ENCODE measurements around the gene CUL7. TPM values are rescaled to one million over a fixed set of nuclear protein-coding genes. Genes with fewer than 3 reads are reported as not detected.

Gene CUL7
- total and polyA plus RNA-seq, 10 of the 15 experiments (the other 5 are each of a cell fraction or from before 2014, with no cell fraction given), result 0.66 to 18.4 (median 10.9) TPM

DNA sequence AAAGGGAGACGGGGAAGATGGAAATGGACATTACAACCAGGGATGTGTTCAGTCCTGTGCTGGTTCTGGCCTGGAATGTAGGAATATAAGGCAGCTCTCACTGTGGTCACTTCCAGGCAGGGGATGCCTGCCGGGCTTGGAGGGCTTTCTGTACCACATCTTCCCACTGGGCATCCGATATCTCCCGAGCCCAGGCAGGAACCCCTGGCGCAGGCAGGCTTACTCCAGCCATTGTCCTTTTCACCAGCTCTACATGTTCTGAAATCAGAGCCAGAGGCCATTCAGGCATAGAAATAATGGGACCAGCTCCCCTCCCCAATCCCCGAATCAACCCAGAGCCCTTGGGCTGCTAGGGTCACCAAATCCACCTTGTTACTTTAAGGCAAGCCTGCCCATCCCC is 41.3 kb downstream of the CUL7 start:
- H4K20me1 ChIP-seq (ENCODE audit: control insufficient read depth, insufficient read depth), result no peaks in the 10 kb centered on the region
- H3K4me1 ChIP-seq (ENCODE audit: control insufficient read depth, insufficient read depth, low read length), result peaks cover 7% of the 10 kb centered on the region
- peak overlapping the region; percentile 73 for H3K9ac ChIP-seq (ENCODE audit: control insufficient read depth, insufficient read depth, low read length)
- no peak for DNase-seq (ENCODE audit: low read depth, low spot score)
- no peaks in the 10 kb centered on the region for H3K27me3 ChIP-seq (replicated peaks in 1 of 2; ENCODE audit: control insufficient read depth in 2 of 2, insufficient read depth in 2 of 2, low read length in 1 of 2)
- ChIA-PET SMC1A (ENCODE audit: uncharacterized antibody, unreplicated experiment) (interaction anchor here (0.7 to 2.8 kb wide), 6 partner anchors 9 to 83 kb away, joined by 3 to 13 read pairs (median 6); partner anchors contain the start of genes CNPY3, KLC4, MRPL2 and PPP2R5D), CTCF (interaction anchor here (1.4 to 2.5 kb wide), 4 partner anchors 12 to 135 kb away, joined by 3 to 10 read pairs (median 4); no protein-coding TSS in a partner anchor), RAD21 (ENCODE audit: unreplicated experiment) (no interaction called here), POLR2A (interaction anchor here (1.2 to 3.3 kb wide), 3 partner anchors 10 to 42 kb away, joined by 6 to 22 read pairs (median 8); partner anchors contain the start of genes CUL7 and PPP2R5D)
- TF ChIP-seq TCF7 (IDR thresholded peaks at IDR 0.05; ENCODE audit: borderline replicate concordance), result no peak
- TF ChIP-seq, protein P1, sequence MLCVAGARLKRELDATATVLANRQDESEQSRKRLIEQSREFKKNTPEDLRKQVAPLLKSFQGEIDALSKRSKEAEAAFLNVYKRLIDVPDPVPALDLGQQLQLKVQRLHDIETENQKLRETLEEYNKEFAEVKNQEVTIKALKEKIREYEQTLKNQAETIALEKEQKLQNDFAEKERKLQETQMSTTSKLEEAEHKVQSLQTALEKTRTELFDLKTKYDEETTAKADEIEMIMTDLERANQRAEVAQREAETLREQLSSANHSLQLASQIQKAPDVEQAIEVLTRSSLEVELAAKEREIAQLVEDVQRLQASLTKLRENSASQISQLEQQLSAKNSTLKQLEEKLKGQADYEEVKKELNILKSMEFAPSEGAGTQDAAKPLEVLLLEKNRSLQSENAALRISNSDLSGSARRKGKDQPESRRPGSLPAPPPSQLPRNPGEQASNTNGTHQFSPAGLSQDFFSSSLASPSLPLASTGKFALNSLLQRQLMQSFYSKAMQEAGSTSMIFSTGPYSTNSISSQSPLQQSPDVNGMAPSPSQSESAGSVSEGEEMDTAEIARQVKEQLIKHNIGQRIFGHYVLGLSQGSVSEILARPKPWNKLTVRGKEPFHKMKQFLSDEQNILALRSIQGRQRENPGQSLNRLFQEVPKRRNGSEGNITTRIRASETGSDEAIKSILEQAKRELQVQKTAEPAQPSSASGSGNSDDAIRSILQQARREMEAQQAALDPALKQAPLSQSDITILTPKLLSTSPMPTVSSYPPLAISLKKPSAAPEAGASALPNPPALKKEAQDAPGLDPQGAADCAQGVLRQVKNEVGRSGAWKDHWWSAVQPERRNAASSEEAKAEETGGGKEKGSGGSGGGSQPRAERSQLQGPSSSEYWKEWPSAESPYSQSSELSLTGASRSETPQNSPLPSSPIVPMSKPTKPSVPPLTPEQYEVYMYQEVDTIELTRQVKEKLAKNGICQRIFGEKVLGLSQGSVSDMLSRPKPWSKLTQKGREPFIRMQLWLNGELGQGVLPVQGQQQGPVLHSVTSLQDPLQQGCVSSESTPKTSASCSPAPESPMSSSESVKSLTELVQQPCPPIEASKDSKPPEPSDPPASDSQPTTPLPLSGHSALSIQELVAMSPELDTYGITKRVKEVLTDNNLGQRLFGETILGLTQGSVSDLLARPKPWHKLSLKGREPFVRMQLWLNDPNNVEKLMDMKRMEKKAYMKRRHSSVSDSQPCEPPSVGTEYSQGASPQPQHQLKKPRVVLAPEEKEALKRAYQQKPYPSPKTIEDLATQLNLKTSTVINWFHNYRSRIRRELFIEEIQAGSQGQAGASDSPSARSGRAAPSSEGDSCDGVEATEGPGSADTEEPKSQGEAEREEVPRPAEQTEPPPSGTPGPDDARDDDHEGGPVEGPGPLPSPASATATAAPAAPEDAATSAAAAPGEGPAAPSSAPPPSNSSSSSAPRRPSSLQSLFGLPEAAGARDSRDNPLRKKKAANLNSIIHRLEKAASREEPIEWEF (IDR thresholded peaks at IDR 0.05; ENCODE audit: insufficient replicate concordance, low read depth, low read length), result no peak
- TF ChIP-seq ZNF274 (IDR thresholded peaks at IDR 0.05; ENCODE audit: insufficient read depth, insufficient read length), result no peak
- no peak for TF ChIP-seq TAF1 (IDR thresholded peaks at IDR 0.05; ENCODE audit: borderline replicate concordance, low read depth, low read length)
- TF ChIP-seq ESRRA (IDR thresholded peaks at IDR 0.05; ENCODE audit: low read length), result no peak
- TF ChIP-seq TBL1XR1 (IDR thresholded peaks at IDR 0.05; ENCODE audit: low read depth, low read length), result no peak
- TF ChIP-seq TCF3 (IDR thresholded peaks at IDR 0.05; ENCODE audit: borderline replicate concordance, insufficient read depth, low read depth, low read length), result no peak
- TF ChIP-seq POU2F2 (IDR thresholded peaks at IDR 0.05; ENCODE audit: borderline replicate concordance, low read depth, low read length), result no peak
- no peak for TF ChIP-seq POLR2A (IDR thresholded peaks at IDR 0.05; ENCODE audit: low read depth, low read length)
- TF ChIP-seq PAX5 (IDR thresholded peaks at IDR 0.05; ENCODE audit: borderline replicate concordance, low read depth, low read length), result no peak
- no peak for TF ChIP-seq ASH2L (IDR thresholded peaks at IDR 0.05; ENCODE audit: borderline replicate concordance, low read depth)
- TF ChIP-seq ZNF217 (IDR thresholded peaks at IDR 0.05), result no peak
- no peak for TF ChIP-seq EP300 (IDR thresholded peaks at IDR 0.05; ENCODE audit: borderline replicate concordance in 1 of 2, control insufficient read depth in 1 of 2, low read depth in 2 of 2, low read length in 2 of 2)
- no peak for TF ChIP-seq JUNB (IDR thresholded peaks at IDR 0.05)
- TF ChIP-seq ZBTB4 (CRISPR knock-in tag; IDR thresholded peaks at IDR 0.05), result no peak
- H3K27ac ChIP-seq (ENCODE audit: control insufficient read depth, insufficient read depth), result no peak overlapping the region; the same call in 1 of the 2 replicates
- peak overlapping the region; percentile 85 for H3K4me3 ChIP-seq
- FAIRE-seq, result no peak
- intact Hi-C loops (cut with micrococcal nuclease; ENCODE audit: unreplicated experiment) (no loop called here), in situ Hi-C loops (cut with MboI) (no loop called here)
- no TSS peak for BruUV-seq (replicated peaks)
- H3K9me3 ChIP-seq (replicated peaks; ENCODE audit: control insufficient read depth, insufficient read depth, low read length), result no peaks in the 10 kb centered on the region
- peaks cover 23% of the 10 kb centered on the region for H3K79me2 ChIP-seq (ENCODE audit: control insufficient read depth, insufficient read depth, low read length)
- no peak for ATAC-seq
- WGBS (ENCODE audit: insufficient coverage, insufficient replicate concordance, low lambda C conversion rate, missing lambda C conversion rate), result 65% methylated on average over 6 of the region's 6 CpGs
- H3K4me2 ChIP-seq (ENCODE audit: control insufficient read depth, insufficient read depth), result peak overlapping the region; percentile 98
- H2AFZ ChIP-seq (ENCODE audit: control insufficient read depth, low read depth, low read length), result no peak overlapping the region
- peaks cover 22% of the 10 kb centered on the region in 2 experiments for H3K36me3 ChIP-seq (ENCODE audit: control insufficient read depth in 2 of 2, insufficient read depth in 2 of 2, low read length in 1 of 2)

All from GM12878 (cell line).